ENCODE results near the gene EGFL7.
"Not testable (repeated sequence)": the region's sequence is repeated elsewhere in the genome, so short reads cannot be mapped to it uniquely, and the experiment has no call there.

Gene EGFL7

GRCh38 chr9:136707849-136708517 is 45.3 kb downstream of the EGFL7 start:
- no peak for TF ChIP-seq CTCF (IDR thresholded peaks at IDR 0.05; ENCODE audit: low read depth, low read length, missing control alignments)
- no peak overlapping the region for H3K4me3 ChIP-seq (ENCODE audit: low read depth, low read length)

DNA sequence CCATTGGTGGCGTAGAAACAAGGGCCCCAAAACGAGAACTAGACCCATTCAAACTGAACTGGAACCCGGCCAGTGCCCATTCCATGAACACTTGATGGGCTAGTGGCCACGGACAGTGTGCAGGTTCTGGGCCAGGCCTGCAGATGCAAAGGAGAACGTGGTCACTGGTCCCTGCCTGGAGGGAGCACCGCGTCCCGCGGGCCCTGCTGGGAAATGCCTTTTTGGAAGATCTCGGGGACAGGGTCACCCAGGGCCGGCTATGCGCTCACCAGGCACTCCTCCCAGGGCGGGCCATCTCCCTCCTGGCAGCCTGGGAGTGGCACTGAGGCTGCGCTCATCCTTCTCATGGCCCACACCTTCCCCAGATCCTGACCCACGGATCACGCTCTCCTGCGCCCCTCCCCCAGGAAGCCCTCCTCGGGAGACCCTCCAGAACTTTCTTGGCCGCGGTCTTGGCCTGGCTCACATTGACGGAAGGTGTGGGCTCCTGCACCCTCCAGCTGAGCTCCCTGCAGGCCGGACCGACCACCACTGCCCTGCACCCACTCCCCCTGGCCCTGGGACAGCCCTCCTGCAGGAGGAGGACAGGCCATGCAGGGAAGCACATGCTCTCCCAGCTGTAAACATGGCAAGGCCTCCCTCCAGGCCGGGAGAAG is 46.9 kb downstream of the EGFL7 start:
- no peak for TF ChIP-seq CTCF (IDR thresholded peaks at IDR 0.05; ENCODE audit: low read depth, low read length, missing control alignments)
- no peak overlapping the region for H3K4me3 ChIP-seq (ENCODE audit: low read depth, low read length)
- no peak for DNase-seq (ENCODE audit: low read depth)

More at GRCh38 chr9:136707849-136708517, 45.3 kb downstream of the EGFL7 start:
- no peak for DNase-seq (ENCODE audit: low read depth)

GRCh38 chr9:136710543-136710942 is 47.8 kb downstream of the EGFL7 start:
- no peak for DNase-seq (ENCODE audit: low read depth)
- H3K4me3 ChIP-seq (ENCODE audit: low read depth, low read length) = no peak overlapping the region
- no peak for TF ChIP-seq CTCF (IDR thresholded peaks at IDR 0.05; ENCODE audit: low read depth, low read length, missing control alignments)

DNA sequence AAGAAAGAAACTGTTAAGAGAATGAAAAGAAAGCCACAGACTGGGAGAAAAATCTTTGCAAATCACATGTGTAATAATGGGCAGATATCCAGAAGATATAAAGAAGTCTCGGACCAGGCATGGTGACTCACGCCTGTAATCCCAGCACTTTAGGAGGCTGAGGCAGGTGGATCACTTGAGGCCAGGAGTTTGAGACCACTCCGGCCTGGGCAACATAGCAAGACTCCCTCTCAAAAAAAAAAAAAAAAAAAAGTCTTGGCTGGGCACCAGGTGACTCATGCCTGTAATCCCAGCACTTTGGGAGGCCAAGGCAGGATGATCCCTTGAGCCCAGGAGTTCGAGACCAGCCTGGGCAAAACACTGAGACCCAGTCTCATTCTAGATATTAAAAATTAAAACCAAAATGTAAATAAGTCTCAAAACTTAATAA is 48.5 kb downstream of the EGFL7 start:
- DNase-seq (ENCODE audit: low read depth); H3K4me3 ChIP-seq (ENCODE audit: low read depth, low read length): not testable (repeated sequence)

GRCh38 chr9:136711751-136712689 is 49.3 kb downstream of the EGFL7 start, which contains the start of gene DIPK1B:
Gene DIPK1B, plus strand, starts transcription at chr9:136712572. Its CDS starts 94 bp downstream, at chr9:136712666.
- no peak for TF ChIP-seq CTCF (IDR thresholded peaks at IDR 0.05; ENCODE audit: low read depth, low read length, missing control alignments)
- H3K4me3 ChIP-seq (ENCODE audit: low read depth, low read length) = no peak within 1 kb of the TSS
- DNase-seq (ENCODE audit: low read depth) = no peak

- H3K4me3 ChIP-seq (ENCODE audit: low read depth, low read length) = no peak overlapping the region
- TF ChIP-seq CTCF (IDR thresholded peaks at IDR 0.05; ENCODE audit: low read depth, low read length, missing control alignments) = no peak
- DNase-seq (ENCODE audit: low read depth) = no peak
Measured at GRCh38 chr9:136712690-136713544, 50.2 kb downstream of the EGFL7 start.

Data from GM12864 (cell line).